ENCODE data around the gene CALML6. TPM values are rescaled to one million over a fixed set of nuclear protein-coding genes. Genes with fewer than 3 reads are reported as not detected.

The CALML6 gene
- polyA plus RNA-seq, 3 donors = 0.24 TPM; not detected in 2

DNA sequence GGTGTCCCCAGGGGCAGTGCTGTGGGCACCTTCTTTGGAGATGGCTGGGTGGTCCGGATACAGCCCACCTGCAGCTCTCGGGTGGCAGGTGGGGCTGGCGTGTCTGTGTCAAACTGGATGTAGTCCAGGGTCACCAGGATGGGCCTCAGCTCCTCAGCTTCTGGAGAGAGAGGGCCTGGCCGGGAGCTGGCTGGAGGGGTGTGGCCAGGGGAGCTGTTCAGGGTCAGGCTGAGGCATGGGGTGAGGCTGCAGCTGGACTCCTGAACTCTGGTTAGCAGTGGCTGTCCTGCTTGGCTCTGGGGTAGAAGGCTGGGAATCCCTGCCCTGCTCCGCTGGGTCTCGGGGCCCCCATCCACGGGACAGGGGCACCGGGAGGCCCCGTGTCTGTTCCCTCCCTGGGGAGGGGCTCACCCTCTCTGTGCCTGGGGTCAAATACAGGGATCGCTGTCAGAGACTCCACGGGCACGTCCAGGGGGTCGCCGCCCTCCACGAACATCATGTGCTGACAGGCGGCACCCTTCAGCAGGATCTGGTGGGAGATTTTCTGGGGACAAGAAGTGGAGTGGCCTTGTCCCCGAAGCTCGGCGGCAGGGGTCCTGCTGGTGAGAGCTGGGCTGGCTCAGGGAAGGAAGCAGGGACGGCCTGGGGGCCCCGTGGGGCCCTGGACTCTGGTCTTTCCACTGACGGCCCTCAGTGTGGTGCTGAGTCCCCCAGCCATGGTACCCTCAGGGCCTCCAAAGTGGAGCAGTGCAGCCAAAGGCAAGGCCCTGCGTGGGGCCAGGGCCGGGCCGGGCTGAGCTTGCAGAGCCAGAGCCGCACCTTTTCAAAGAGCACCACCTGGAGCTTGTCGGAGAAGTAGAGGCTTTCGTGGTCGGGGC is 8.1 kb downstream of the CALML6 start:
- Mint-ChIP-seq H3K4me1 (peaks cover 6% of the 10 kb centered on the region), H3K4me3 (no peak overlapping the region), H3K36me3 (no peaks in the 10 kb centered on the region), H3K27ac (no peak overlapping the region), H3K27me3 (ENCODE audit: low read depth in 3 of 3) (peaks cover 4 to 7% (median 6%) of the 10 kb centered on the region in 3 donors), H3K9me3 (peaks cover 0 to 5% (median 0%) of the 10 kb centered on the region in 7 donors)
- no peaks in the 10 kb centered on the region for H3K79me2 ChIP-seq (ENCODE audit: insufficient read depth, low read length)
- no peak overlapping the region for H3K4me3 ChIP-seq (replicated peaks in 1 of 3; ENCODE audit: low read depth in 2 of 3, low read length in 3 of 3)
- peaks cover 11 to 17% of the 10 kb centered on the region in 2 donors for H3K4me1 ChIP-seq (ENCODE audit: control insufficient read depth in 1 of 2, insufficient read depth in 2 of 2, low read length in 2 of 2)
- no peaks in the 10 kb centered on the region for H3K36me3 ChIP-seq (replicated peaks in 1 of 2; ENCODE audit: control insufficient read depth in 1 of 2, insufficient read depth in 2 of 2, low read length in 2 of 2)
- H4K20me1 ChIP-seq (ENCODE audit: insufficient read depth, low read length) = no peaks in the 10 kb centered on the region
- no peak overlapping the region for H3K27ac ChIP-seq (ENCODE audit: low read depth in 1 of 2, low read length in 2 of 2)
- no peak overlapping the region for H3K4me2 ChIP-seq (replicated peaks; ENCODE audit: extremely low read depth, low read length, poor library complexity, severe bottlenecking)
- peaks cover 0 to 4% of the 10 kb centered on the region in 2 donors for H3K27me3 ChIP-seq (ENCODE audit: control insufficient read depth in 2 of 2, insufficient read depth in 2 of 2, low read length in 2 of 2)
- H3K9me3 ChIP-seq (replicated peaks in 1 of 2; ENCODE audit: control insufficient read depth in 1 of 2, insufficient read depth in 1 of 2, low read length in 2 of 2) = no peaks in the 10 kb centered on the region
- WGBS (ENCODE audit: insufficient coverage) = 79% methylated on average over 28 of the region's 29 CpGs
- no peak for TF ChIP-seq CTCF (IDR thresholded peaks at IDR 0.05)
- H3K9ac ChIP-seq (ENCODE audit: insufficient read depth, low read length, poor library complexity, severe bottlenecking) = no peak overlapping the region
- intact Hi-C loops (cut with micrococcal nuclease) = loop anchor here in 1 of 2 donors (5.0 kb wide), 1 partner anchor 489 kb away; the partner anchor contains the start of gene PEX10
- H2AFZ ChIP-seq (ENCODE audit: insufficient read depth, low read depth, low read length, poor library complexity, severe bottlenecking) = no peak overlapping the region
- no peak for DNase-seq

DNA sequence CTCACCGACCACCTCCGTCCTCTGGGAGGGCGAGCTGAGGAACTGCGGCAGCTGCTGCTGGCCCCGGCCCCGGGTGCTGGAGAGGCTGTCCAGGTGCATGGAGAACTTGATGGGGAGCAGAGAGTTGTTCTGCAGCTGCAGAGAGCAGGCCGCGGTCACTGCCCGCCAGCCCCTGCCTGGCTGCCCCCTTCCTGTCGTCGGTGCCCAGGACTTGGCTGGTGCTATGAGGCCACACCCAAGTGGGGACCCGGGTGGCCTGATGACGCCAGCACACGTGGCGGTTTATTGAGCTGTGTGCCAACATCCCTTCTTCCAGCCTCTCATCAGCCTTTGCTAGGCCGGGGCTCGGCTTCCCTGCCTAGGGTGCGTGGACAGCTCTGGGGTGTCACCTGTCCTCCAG is 9.3 kb downstream of the CALML6 start:
- no peaks in the 10 kb centered on the region for H4K20me1 ChIP-seq (ENCODE audit: insufficient read depth, low read length)
- DNase-seq = peak in 1 of 3 donors; percentile 8
- Mint-ChIP-seq H3K36me3 (no peaks in the 10 kb centered on the region), H3K4me3 (no peak overlapping the region), H3K27ac (no peak overlapping the region), H3K9me3 (peaks cover 0 to 4% (median 0%) of the 10 kb centered on the region in 7 donors), H3K4me1 (peaks cover 2% of the 10 kb centered on the region), H3K27me3 (ENCODE audit: low read depth in 3 of 3) (peaks cover 4 to 5% (median 4%) of the 10 kb centered on the region in 3 donors)
- H2AFZ ChIP-seq (ENCODE audit: insufficient read depth, low read depth, low read length, poor library complexity, severe bottlenecking) = no peak overlapping the region
- H3K79me2 ChIP-seq (ENCODE audit: insufficient read depth, low read length) = no peaks in the 10 kb centered on the region
- H3K9ac ChIP-seq (ENCODE audit: insufficient read depth, low read length, poor library complexity, severe bottlenecking) = no peak overlapping the region
- 46% methylated on average over 12 of the region's 18 CpGs for WGBS (ENCODE audit: insufficient coverage)
- peaks cover 6 to 7% of the 10 kb centered on the region in 2 donors for H3K4me1 ChIP-seq (ENCODE audit: control insufficient read depth in 1 of 2, insufficient read depth in 2 of 2, low read length in 2 of 2)
- no peak overlapping the region for H3K4me3 ChIP-seq (replicated peaks in 1 of 3; ENCODE audit: low read depth in 2 of 3, low read length in 3 of 3)
- no peak overlapping the region for H3K27ac ChIP-seq (ENCODE audit: low read depth in 1 of 2, low read length in 2 of 2)
- no peaks in the 10 kb centered on the region for H3K9me3 ChIP-seq (replicated peaks in 1 of 2; ENCODE audit: control insufficient read depth in 1 of 2, insufficient read depth in 1 of 2, low read length in 2 of 2)
- intact Hi-C loops (cut with micrococcal nuclease) = loop anchor here in 1 of 2 donors (5.0 kb wide), 1 partner anchor 488 kb away; the partner anchor contains the start of gene PEX10
- H3K36me3 ChIP-seq (replicated peaks in 1 of 2; ENCODE audit: control insufficient read depth in 1 of 2, insufficient read depth in 2 of 2, low read length in 2 of 2) = no peaks in the 10 kb centered on the region
- no peak for TF ChIP-seq CTCF (IDR thresholded peaks at IDR 0.05)
- no peaks in the 10 kb centered on the region for H3K27me3 ChIP-seq (ENCODE audit: control insufficient read depth in 2 of 2, insufficient read depth in 2 of 2, low read length in 2 of 2)
- no peak overlapping the region for H3K4me2 ChIP-seq (replicated peaks; ENCODE audit: extremely low read depth, low read length, poor library complexity, severe bottlenecking)

All from CD14-positive monocyte (primary cell).